Astrocyte (in vitro differentiated cells and primary cell): ENCODE data around the gene AFMID. TPM values are rescaled to one million over a fixed set of nuclear protein-coding genes. Genes with fewer than 3 reads are reported as not detected.

Experiments used
- DNase-seq: peaks from one replicate; pipeline ENCODE4 v3.0.0-alpha.2; 2010; ENCODE audit warnings: low read depth
- FAIRE-seq: peaks from 2 replicates; lab custom pipeline; 2011; peaks lifted over from hg19 to GRCh38; lab: Jason Lieb, UNC
- H2AFZ ChIP-seq: 2 replicates; pipeline ENCODE4 v1.6.0; 2012; ENCODE audit warnings: low read depth, low read length, inconsistent platforms
- H3K27ac ChIP-seq: 2 replicates; pipeline ENCODE4 v1.5.1; 2011; ENCODE audit warnings: low read depth, low read length, inconsistent platforms
- H3K27me3 ChIP-seq: 2 replicates; pipeline ENCODE4 v1.6.0; 2011; ENCODE audit warnings: low read length, inconsistent platforms; ENCODE audit not compliant: insufficient read depth
- H3K36me3 ChIP-seq: 2 replicates; pipeline ENCODE4 v1.5.1; 2011; ENCODE audit warnings: low read length, inconsistent platforms; ENCODE audit not compliant: insufficient read depth
- H3K4me1 ChIP-seq: 2 replicates; pipeline ENCODE4 v1.5.1; 2011; ENCODE audit warnings: low read length, inconsistent platforms; ENCODE audit not compliant: insufficient read depth
- H3K4me2 ChIP-seq: 2 replicates; pipeline ENCODE4 v1.6.0; 2012; ENCODE audit warnings: low read length, inconsistent platforms
- H3K4me3 ChIP-seq: 2 replicates; pipeline ENCODE4 v1.5.1; 2011; ENCODE audit warnings: low read depth, mild to moderate bottlenecking, low read length, inconsistent platforms; ENCODE audit not compliant: insufficient read depth
- H3K79me2 ChIP-seq: 2 replicates; pipeline ENCODE4 v1.6.0; 2012; ENCODE audit warnings: mild to moderate bottlenecking, low read length, inconsistent platforms; ENCODE audit not compliant: insufficient read depth
- H3K9ac ChIP-seq: 2 replicates; pipeline ENCODE4 v1.6.0; 2012; ENCODE audit warnings: mild to moderate bottlenecking, low read length, inconsistent platforms
- H3K9me3 ChIP-seq: 2 replicates; pipeline ENCODE4 v1.5.1; 2012; ENCODE audit warnings: low read depth, mild to moderate bottlenecking, low read length, inconsistent platforms; ENCODE audit not compliant: insufficient read depth
- H4K20me1 ChIP-seq: 2 replicates; pipeline ENCODE4 v1.6.0; 2012; ENCODE audit warnings: low read length, inconsistent platforms; ENCODE audit not compliant: insufficient read depth
- H3K27ac Mint-ChIP-seq: one replicate; pipeline ENCODE4 v1.8.0; 2021; ENCODE audit warnings: mild to moderate bottlenecking, mixed read lengths; ENCODE audit not compliant: unreplicated experiment
- H3K27me3 Mint-ChIP-seq: one replicate; pipeline ENCODE4 v1.8.0; 2021; ENCODE audit warnings: low read depth, mixed read lengths; ENCODE audit not compliant: unreplicated experiment
- H3K36me3 Mint-ChIP-seq: one replicate; pipeline ENCODE4 v1.8.0; 2021; ENCODE audit warnings: low read depth, mixed read lengths; ENCODE audit not compliant: unreplicated experiment
- H3K4me1 Mint-ChIP-seq: one replicate; pipeline ENCODE4 v1.8.0; 2021; ENCODE audit warnings: low read depth, mixed read lengths; ENCODE audit not compliant: unreplicated experiment
- H3K4me3 Mint-ChIP-seq: one replicate; pipeline ENCODE4 v1.8.0; 2021; ENCODE audit warnings: mild to moderate bottlenecking, moderate library complexity, mixed read lengths; ENCODE audit not compliant: unreplicated experiment
- H3K9me3 Mint-ChIP-seq: one replicate; pipeline ENCODE4 v1.8.0; 2021; ENCODE audit warnings: mild to moderate bottlenecking, mixed read lengths; ENCODE audit not compliant: unreplicated experiment
- EZH2 ChIP-seq: IDR thresholded peaks from 2 replicates; pipeline ENCODE4 v1.6.1; 2012; ENCODE audit warnings: mild to moderate bottlenecking, low read length, inconsistent platforms; ENCODE audit not compliant: insufficient read depth
- total RNA-seq: library from RNA; stranded (reverse); gene quantifications from 2 replicates; pipeline ENCODE4 v1.2.1, GENCODE V29; 2021
- TF ChIP-seq, protein P1 (sequence below): IDR thresholded peaks from 2 replicates; pipeline ENCODE4 v1.5.1; 2011; ENCODE audit warnings: low read depth, mild to moderate bottlenecking, inconsistent platforms, low read length, moderate library complexity; ENCODE audit not compliant: insufficient read depth

Gene AFMID
- total RNA-seq, 1 donor from 2014 or later: 53.7 TPM

GRCh38 chr17:78240839-78241238 lies 53.7 kb downstream of the AFMID start:
- H3K27me3 ChIP-seq: no peaks in the 10 kb centered on the region
- H3K27ac ChIP-seq: no peak overlapping the region
- FAIRE-seq: no peak

GRCh38 chr17:78241277-78242023 lies 54.3 kb downstream of the AFMID start:
- H2AFZ ChIP-seq: no peak overlapping the region
- H3K27ac ChIP-seq: no peak overlapping the region
- H3K4me2 ChIP-seq: no peak overlapping the region
- Mint-ChIP-seq H3K4me1 (peaks cover 4% of the 10 kb centered on the region), H3K27me3 (peaks cover 6% of the 10 kb centered on the region), H3K36me3 (peaks cover 2% of the 10 kb centered on the region), H3K9me3 (no peaks in the 10 kb centered on the region), H3K27ac (no peak overlapping the region), H3K4me3 (no peak overlapping the region)
- no peaks in the 10 kb centered on the region for H3K36me3 ChIP-seq
- no peaks in the 10 kb centered on the region for H3K9me3 ChIP-seq
- no peaks in the 10 kb centered on the region for H3K4me1 ChIP-seq
- no peak overlapping the region for H3K4me3 ChIP-seq
- FAIRE-seq (no peak), DNase-seq (peak; percentile 57)
- H4K20me1 ChIP-seq: no peaks in the 10 kb centered on the region
- TF ChIP-seq, protein P1, sequence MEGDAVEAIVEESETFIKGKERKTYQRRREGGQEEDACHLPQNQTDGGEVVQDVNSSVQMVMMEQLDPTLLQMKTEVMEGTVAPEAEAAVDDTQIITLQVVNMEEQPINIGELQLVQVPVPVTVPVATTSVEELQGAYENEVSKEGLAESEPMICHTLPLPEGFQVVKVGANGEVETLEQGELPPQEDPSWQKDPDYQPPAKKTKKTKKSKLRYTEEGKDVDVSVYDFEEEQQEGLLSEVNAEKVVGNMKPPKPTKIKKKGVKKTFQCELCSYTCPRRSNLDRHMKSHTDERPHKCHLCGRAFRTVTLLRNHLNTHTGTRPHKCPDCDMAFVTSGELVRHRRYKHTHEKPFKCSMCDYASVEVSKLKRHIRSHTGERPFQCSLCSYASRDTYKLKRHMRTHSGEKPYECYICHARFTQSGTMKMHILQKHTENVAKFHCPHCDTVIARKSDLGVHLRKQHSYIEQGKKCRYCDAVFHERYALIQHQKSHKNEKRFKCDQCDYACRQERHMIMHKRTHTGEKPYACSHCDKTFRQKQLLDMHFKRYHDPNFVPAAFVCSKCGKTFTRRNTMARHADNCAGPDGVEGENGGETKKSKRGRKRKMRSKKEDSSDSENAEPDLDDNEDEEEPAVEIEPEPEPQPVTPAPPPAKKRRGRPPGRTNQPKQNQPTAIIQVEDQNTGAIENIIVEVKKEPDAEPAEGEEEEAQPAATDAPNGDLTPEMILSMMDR: no peak
- no peak for TF ChIP-seq EZH2
- no peaks in the 10 kb centered on the region for H3K27me3 ChIP-seq
- H3K9ac ChIP-seq: no peak overlapping the region
- H3K79me2 ChIP-seq: no peaks in the 10 kb centered on the region

More at GRCh38 chr17:78240839-78241238, 53.7 kb downstream of the AFMID start:
- Histone ChIP-seq H3K4me1 (no peaks in the 10 kb centered on the region), H3K36me3 (no peaks in the 10 kb centered on the region), H3K4me2 (no peak overlapping the region), H4K20me1 (no peaks in the 10 kb centered on the region), H3K4me3 (no peak overlapping the region), H3K9ac (no peak overlapping the region), H3K9me3 (no peaks in the 10 kb centered on the region), H3K79me2 (no peaks in the 10 kb centered on the region), H2AFZ (no peak overlapping the region)
- TF ChIP-seq, protein P1: no peak
- no peak for TF ChIP-seq EZH2
- peaks cover 4% of the 10 kb centered on the region for H3K4me1 Mint-ChIP-seq
- H3K36me3 Mint-ChIP-seq: peaks cover 2% of the 10 kb centered on the region
- no peak for DNase-seq
- H3K9me3 Mint-ChIP-seq: no peaks in the 10 kb centered on the region
- peaks cover 6% of the 10 kb centered on the region for H3K27me3 Mint-ChIP-seq
- H3K4me3 Mint-ChIP-seq: no peak overlapping the region
- no peak overlapping the region for H3K27ac Mint-ChIP-seq

DNA sequence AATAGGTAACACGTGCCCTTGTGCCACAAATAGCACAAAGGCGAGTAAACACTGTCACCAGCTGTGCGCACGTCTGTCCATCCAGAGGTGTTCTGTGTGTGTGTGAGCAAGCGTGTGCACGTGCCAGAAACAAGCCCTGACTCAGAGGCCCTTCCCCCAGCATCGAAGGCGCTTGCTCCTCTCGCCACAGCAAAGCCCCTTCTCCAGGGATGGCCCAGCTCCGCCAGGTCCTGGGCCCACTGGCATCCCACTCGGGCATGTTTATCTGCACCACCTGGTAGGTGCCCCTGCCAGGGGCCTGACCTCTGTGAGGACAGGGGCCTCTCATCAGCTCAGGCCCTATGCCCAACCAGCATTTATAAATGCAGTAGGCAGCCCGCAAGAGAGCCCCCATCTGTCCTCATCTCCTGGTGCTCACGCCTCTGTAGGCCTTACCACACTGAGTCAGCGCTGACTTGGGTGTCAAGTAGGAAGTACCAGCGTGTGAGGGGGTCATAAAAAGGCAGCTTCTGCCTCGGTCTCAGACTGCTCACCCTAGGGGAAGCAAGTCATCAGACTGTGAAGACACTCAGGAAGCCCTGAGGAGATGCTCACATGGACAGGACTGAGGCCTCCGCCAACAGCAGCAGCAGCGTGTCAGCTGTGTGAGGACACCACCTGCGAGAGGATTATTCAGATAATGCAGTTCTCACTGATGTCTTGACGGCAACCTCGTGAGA lies 55.0 kb downstream of the AFMID start:
- no peak for TF ChIP-seq EZH2
- TF ChIP-seq, protein P1: no peak
- H3K9me3 Mint-ChIP-seq: no peaks in the 10 kb centered on the region
- Histone ChIP-seq H3K4me3 (no peak overlapping the region), H3K4me1 (no peaks in the 10 kb centered on the region), H2AFZ (no peak overlapping the region), H3K9me3 (no peaks in the 10 kb centered on the region), H3K79me2 (no peaks in the 10 kb centered on the region), H3K4me2 (no peak overlapping the region), H3K27me3 (no peaks in the 10 kb centered on the region), H3K36me3 (no peaks in the 10 kb centered on the region), H3K9ac (no peak overlapping the region), H4K20me1 (no peaks in the 10 kb centered on the region), H3K27ac (no peak overlapping the region)
- H3K4me3 Mint-ChIP-seq: no peak overlapping the region
- H3K27ac Mint-ChIP-seq: no peak overlapping the region
- FAIRE-seq (no peak), DNase-seq (no peak)
- H3K36me3 Mint-ChIP-seq: peaks cover 2% of the 10 kb centered on the region
- H3K27me3 Mint-ChIP-seq: peaks cover 6% of the 10 kb centered on the region
- H3K4me1 Mint-ChIP-seq: peaks cover 4% of the 10 kb centered on the region
